GM23338 (cell line): ENCODE data around the gene SLC37A2. TPM values are rescaled to one million over a fixed set of nuclear protein-coding genes. Genes with fewer than 3 reads are reported as not detected.

ENCODE experiments used
- ATAC-seq: fragments of 200-7000 bp; cut with Tn5 transposase; 3 replicates; pipeline ENCODE4 v1.9.1; 2020
- DNase-seq: peaks from one replicate; pipeline ENCODE4 v3.0.0-alpha.2; 2015; ENCODE audit warnings: low spot score
- H2AFZ ChIP-seq: fragments of 200-600 bp; sonication (generic); 2 replicates; pipeline ENCODE4 v1.8.0; 2016; ENCODE audit warnings: antibody characterized with exemption, mild to moderate bottlenecking, moderate library complexity
- H3F3A ChIP-seq: fragments of 200-600 bp; sonication (generic); replicated peaks from 2 replicates; pipeline ENCODE4 v1.8.0; 2017; ENCODE audit warnings: antibody characterized with exemption, mixed run types, low read depth
- H3K27ac ChIP-seq: fragments of 200-600 bp; sonication (generic); 2 replicates; pipeline ENCODE4 v1.6.1; 2016; ENCODE audit warnings: low read depth
- H3K27me3 ChIP-seq: fragments of 200-600 bp; sonication (generic); 2 replicates; pipeline ENCODE4 v1.8.0; 2016; ENCODE audit warnings: mild to moderate bottlenecking, mixed run types, moderate library complexity; ENCODE audit not compliant: insufficient read depth
- H3K36me3 ChIP-seq: fragments of 200-600 bp; sonication (generic); 2 replicates; pipeline ENCODE4 v1.8.0; 2016; ENCODE audit warnings: mild to moderate bottlenecking; ENCODE audit not compliant: insufficient read depth
- H3K4me1 ChIP-seq: fragments of 200-600 bp; sonication (generic); 2 replicates; pipeline ENCODE4 v1.8.0; 2016; ENCODE audit warnings: mild to moderate bottlenecking, moderate library complexity; ENCODE audit not compliant: insufficient read depth
- H3K4me2 ChIP-seq: fragments of 200-600 bp; sonication (generic); 2 replicates; pipeline ENCODE4 v1.7.1; 2017; ENCODE audit warnings: mixed run types
- H3K4me3 ChIP-seq: fragments of 200-600 bp; sonication (generic); 2 replicates; pipeline ENCODE4 v1.6.1; 2016; ENCODE audit warnings: mixed run types
- H3K79me2 ChIP-seq: fragments of 200-600 bp; sonication (generic); replicated peaks from 2 replicates; pipeline ENCODE4 v1.8.0; 2017; ENCODE audit warnings: mild to moderate bottlenecking; ENCODE audit not compliant: insufficient read depth
- H3K9me2 ChIP-seq: fragments of 200-600 bp; sonication (generic); 2 replicates; pipeline ENCODE4 v1.8.0; 2017; ENCODE audit not compliant: insufficient read depth
- H4K20me1 ChIP-seq: fragments of 200-600 bp; sonication (generic); replicated peaks from 2 replicates; pipeline ENCODE4 v1.8.0; 2017; ENCODE audit warnings: mild to moderate bottlenecking; ENCODE audit not compliant: insufficient read depth
- H3K27ac Mint-ChIP-seq: 2 replicates; pipeline ENCODE4 v1.8.0; 2020; ENCODE audit warnings: inconsistent platforms, mild to moderate bottlenecking, moderate library complexity, mixed read lengths
- H3K27me3 Mint-ChIP-seq: 3 replicates; pipeline ENCODE4 v1.8.0; 2022; ENCODE audit warnings: low read depth, mild to moderate bottlenecking, moderate library complexity, mixed read lengths, inconsistent platforms; ENCODE audit not compliant: insufficient read depth, poor library complexity
- H3K36me3 Mint-ChIP-seq: 3 replicates; pipeline ENCODE4 v1.8.0; 2021; ENCODE audit warnings: low read depth, mild to moderate bottlenecking, inconsistent platforms, moderate library complexity, mixed read lengths
- H3K4me1 Mint-ChIP-seq: 3 replicates; pipeline ENCODE4 v1.8.0; 2020; ENCODE audit warnings: mild to moderate bottlenecking, inconsistent platforms, mixed read lengths
- H3K4me3 Mint-ChIP-seq: 3 replicates; pipeline ENCODE4 v1.8.0; 2021; ENCODE audit warnings: moderate library complexity, mild to moderate bottlenecking, inconsistent platforms, mixed read lengths
- H3K9me3 Mint-ChIP-seq: 3 replicates; pipeline ENCODE4 v1.8.0; 2020; ENCODE audit warnings: moderate library complexity, mild to moderate bottlenecking, inconsistent platforms, mixed read lengths
- CREB1 ChIP-seq: fragments of 250-450 bp; sonication (Bioruptor Pico); IDR thresholded peaks from 2 replicates; pipeline ENCODE4 v1.5.0; 2020; ENCODE audit warnings: low read depth, mild to moderate bottlenecking, moderate library complexity
- CTCF ChIP-seq, 2 experiments: fragments of 200-600 bp in 1 of 2; sonication (generic) in 1 of 2; conservative IDR thresholded peaks; 2 replicates each; pipeline versions ENCODE4 v1.5.1 to v1.6.1; 2016 to 2017; ENCODE audit warnings: antibody characterized with exemption in 2 of 2, low read depth in 2 of 2, mild to moderate bottlenecking in 2 of 2, moderate library complexity in 1 of 2
- EZH2 ChIP-seq: fragments of 200-600 bp; sonication (generic); IDR thresholded peaks from one replicate; pipeline ENCODE4 v1.8.0; 2017; ENCODE audit warnings: antibody characterized with exemption, mild to moderate bottlenecking, low read depth; ENCODE audit not compliant: unreplicated experiment
- EZH2phosphoT487 ChIP-seq: fragments of 200-600 bp; sonication (generic); IDR thresholded peaks from one replicate; pipeline ENCODE4 v1.8.1; 2018; ENCODE audit warnings: antibody characterized with exemption; ENCODE audit not compliant: unreplicated experiment
- JUNB ChIP-seq: IDR thresholded peaks from one replicate; pipeline ENCODE4 v1.6.1; 2016; ENCODE audit warnings: antibody characterized with exemption; ENCODE audit not compliant: unreplicated experiment
- NANOG ChIP-seq: IDR thresholded peaks from 2 replicates; pipeline ENCODE4 v1.6.1; 2016; ENCODE audit warnings: antibody characterized with exemption, borderline replicate concordance
- POLR2AphosphoS5 ChIP-seq: IDR thresholded peaks from 2 replicates; pipeline ENCODE4 v1.6.1; 2016; ENCODE audit warnings: antibody characterized with exemption, low read depth
- STAT1 ChIP-seq: IDR thresholded peaks from one replicate; pipeline ENCODE4 v1.6.1; 2016; ENCODE audit warnings: antibody characterized with exemption; ENCODE audit not compliant: unreplicated experiment
- ZNF114 ChIP-seq: fragments of 250-450 bp; sonication (Bioruptor Pico); IDR thresholded peaks from 2 replicates; pipeline ENCODE4 v1.5.0; 2020; ENCODE audit warnings: mild to moderate bottlenecking, moderate library complexity
- polyA plus RNA-seq: library from polyadenylated mRNA; unstranded; fragments of >200 nt; fragmentation: Nextera tagmentation; extraction: Ambion mirVana; gene quantifications from 2 replicates; pipeline ENCODE4 v1.2.1, GENCODE V29; 2016
- total RNA-seq: library from RNA; depleted of rRNA; stranded (reverse); fragments of >200 nt; shearing (Covaris generic); gene quantifications from 2 replicates; pipeline ENCODE4 v1.2.3, GENCODE V29; 2014
- TF ChIP-seq, protein P1 (sequence below): IDR thresholded peaks from 2 replicates; pipeline ENCODE4 v1.6.1; 2016; ENCODE audit warnings: antibody characterized with exemption
- TF ChIP-seq, protein P2 (sequence below): IDR thresholded peaks from one replicate; pipeline ENCODE4 v1.6.1; 2018; ENCODE audit warnings: antibody characterized with exemption; ENCODE audit not compliant: unreplicated experiment

The SLC37A2 gene
- total and polyA plus RNA-seq, 2 experiments from 2014 or later = 0.40 to 1.6 TPM

DNA sequence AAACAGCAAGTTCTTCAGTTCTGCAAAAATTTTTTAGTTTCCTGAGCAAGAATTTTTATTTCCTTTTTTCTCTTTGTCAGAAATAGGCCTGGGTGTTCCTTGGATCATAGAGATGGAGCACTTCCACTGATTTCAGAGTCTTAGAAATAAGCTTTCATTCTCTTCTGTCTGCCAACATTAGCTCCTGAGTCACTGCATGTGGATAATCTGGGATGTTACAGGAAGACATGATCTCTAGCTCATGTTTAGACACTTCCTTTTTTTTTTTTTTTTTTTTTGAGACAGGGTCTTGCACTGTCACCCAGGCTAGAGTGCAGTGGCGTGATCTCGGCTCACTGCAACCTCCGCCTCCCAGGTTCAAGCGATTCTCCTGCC, 61.5 kb downstream of the SLC37A2 start (continued):
- TF ChIP-seq EZH2 = no peak
- TF ChIP-seq STAT1 = no peak
- no peak for TF ChIP-seq JUNB
- TF ChIP-seq CTCF (conservative IDR thresholded peaks at IDR 0.05; ENCODE audit: low read depth in 2 of 2) = no peak
- no peak for TF ChIP-seq POLR2AphosphoS5
- no peak for TF ChIP-seq ZNF114 (CRISPR knock-in tag)

DNA sequence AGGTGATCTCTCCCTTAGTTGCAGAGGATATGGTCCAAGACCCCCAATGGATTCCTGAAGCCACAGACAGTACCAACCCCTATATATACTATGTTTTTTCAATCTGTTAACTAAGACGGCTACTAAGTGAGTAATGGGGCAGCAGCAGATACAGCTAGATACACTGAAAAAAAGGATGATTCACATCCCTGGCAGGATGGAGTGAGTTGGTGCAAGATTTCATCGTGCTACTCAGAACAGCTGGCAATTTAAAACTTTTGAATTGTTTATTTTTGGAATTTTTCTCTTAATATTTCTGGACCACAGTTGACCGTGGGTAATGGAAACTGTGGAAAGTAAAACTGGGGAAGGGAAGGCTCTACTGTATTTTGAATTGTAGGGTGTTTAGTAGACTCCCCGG, 65.3 kb downstream of the SLC37A2 start:
- H3K9me3 Mint-ChIP-seq = peaks cover 4% of the 10 kb centered on the region; the same call in 1 of the 3 replicates
- H3K27ac Mint-ChIP-seq = no peak overlapping the region
- no peaks in the 10 kb centered on the region for H3K36me3 Mint-ChIP-seq
- H3K9me2 ChIP-seq = 0 out of 2 replicates have a peak, but pooled peaks cover 9% of the 10 kb centered on the region
- H3K27me3 ChIP-seq = peaks cover 10% of the 10 kb centered on the region; the same call in 1 of the 2 replicates
- H3K4me1 Mint-ChIP-seq = peaks cover 5% of the 10 kb centered on the region
- no peaks in the 10 kb centered on the region; the same call in 1 of the 2 replicates for H3K4me1 ChIP-seq
- H3K36me3 ChIP-seq = no peaks in the 10 kb centered on the region
- H3K4me2 ChIP-seq = no peak overlapping the region
- no peak overlapping the region for H3K4me3 Mint-ChIP-seq
- no peaks in the 10 kb centered on the region for H3K79me2 ChIP-seq
- ATAC-seq = no peak
- H3F3A ChIP-seq = no peaks in the 10 kb centered on the region
- H3K27me3 Mint-ChIP-seq = peaks cover 3% of the 10 kb centered on the region
- no peak overlapping the region for H3K27ac ChIP-seq
- H4K20me1 ChIP-seq = no peaks in the 10 kb centered on the region
- H2AFZ ChIP-seq = no peak overlapping the region
- DNase-seq = no peak
- TF ChIP-seq CTCF (conservative IDR thresholded peaks at IDR 0.05; ENCODE audit: low read depth in 2 of 2) (no peak), STAT1 (no peak), JUNB (no peak), POLR2AphosphoS5 (no peak), NANOG (no peak), EZH2 (no peak), CREB1 (no peak), EZH2phosphoT487 (no peak), ZNF114 (CRISPR knock-in tag) (no peak)
- TF ChIP-seq, protein P1, sequence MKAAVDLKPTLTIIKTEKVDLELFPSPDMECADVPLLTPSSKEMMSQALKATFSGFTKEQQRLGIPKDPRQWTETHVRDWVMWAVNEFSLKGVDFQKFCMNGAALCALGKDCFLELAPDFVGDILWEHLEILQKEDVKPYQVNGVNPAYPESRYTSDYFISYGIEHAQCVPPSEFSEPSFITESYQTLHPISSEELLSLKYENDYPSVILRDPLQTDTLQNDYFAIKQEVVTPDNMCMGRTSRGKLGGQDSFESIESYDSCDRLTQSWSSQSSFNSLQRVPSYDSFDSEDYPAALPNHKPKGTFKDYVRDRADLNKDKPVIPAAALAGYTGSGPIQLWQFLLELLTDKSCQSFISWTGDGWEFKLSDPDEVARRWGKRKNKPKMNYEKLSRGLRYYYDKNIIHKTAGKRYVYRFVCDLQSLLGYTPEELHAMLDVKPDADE = no peak
- TF ChIP-seq, protein P2, sequence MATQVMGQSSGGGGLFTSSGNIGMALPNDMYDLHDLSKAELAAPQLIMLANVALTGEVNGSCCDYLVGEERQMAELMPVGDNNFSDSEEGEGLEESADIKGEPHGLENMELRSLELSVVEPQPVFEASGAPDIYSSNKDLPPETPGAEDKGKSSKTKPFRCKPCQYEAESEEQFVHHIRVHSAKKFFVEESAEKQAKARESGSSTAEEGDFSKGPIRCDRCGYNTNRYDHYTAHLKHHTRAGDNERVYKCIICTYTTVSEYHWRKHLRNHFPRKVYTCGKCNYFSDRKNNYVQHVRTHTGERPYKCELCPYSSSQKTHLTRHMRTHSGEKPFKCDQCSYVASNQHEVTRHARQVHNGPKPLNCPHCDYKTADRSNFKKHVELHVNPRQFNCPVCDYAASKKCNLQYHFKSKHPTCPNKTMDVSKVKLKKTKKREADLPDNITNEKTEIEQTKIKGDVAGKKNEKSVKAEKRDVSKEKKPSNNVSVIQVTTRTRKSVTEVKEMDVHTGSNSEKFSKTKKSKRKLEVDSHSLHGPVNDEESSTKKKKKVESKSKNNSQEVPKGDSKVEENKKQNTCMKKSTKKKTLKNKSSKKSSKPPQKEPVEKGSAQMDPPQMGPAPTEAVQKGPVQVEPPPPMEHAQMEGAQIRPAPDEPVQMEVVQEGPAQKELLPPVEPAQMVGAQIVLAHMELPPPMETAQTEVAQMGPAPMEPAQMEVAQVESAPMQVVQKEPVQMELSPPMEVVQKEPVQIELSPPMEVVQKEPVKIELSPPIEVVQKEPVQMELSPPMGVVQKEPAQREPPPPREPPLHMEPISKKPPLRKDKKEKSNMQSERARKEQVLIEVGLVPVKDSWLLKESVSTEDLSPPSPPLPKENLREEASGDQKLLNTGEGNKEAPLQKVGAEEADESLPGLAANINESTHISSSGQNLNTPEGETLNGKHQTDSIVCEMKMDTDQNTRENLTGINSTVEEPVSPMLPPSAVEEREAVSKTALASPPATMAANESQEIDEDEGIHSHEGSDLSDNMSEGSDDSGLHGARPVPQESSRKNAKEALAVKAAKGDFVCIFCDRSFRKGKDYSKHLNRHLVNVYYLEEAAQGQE = no peak
- H3K4me3 ChIP-seq = no peak overlapping the region
